ENCODE data around the gene NSD1. TPM values are rescaled to one million over a fixed set of nuclear protein-coding genes. Genes with fewer than 3 reads are reported as not detected.
"Not testable (repeated sequence)": the region's sequence is repeated elsewhere in the genome, so short reads cannot be mapped to it uniquely, and the experiment has no call there.

NSD1 gene
- polyA plus RNA-seq, 3 donors, result 7.1 to 8.7 (median 8.3) TPM

DNA sequence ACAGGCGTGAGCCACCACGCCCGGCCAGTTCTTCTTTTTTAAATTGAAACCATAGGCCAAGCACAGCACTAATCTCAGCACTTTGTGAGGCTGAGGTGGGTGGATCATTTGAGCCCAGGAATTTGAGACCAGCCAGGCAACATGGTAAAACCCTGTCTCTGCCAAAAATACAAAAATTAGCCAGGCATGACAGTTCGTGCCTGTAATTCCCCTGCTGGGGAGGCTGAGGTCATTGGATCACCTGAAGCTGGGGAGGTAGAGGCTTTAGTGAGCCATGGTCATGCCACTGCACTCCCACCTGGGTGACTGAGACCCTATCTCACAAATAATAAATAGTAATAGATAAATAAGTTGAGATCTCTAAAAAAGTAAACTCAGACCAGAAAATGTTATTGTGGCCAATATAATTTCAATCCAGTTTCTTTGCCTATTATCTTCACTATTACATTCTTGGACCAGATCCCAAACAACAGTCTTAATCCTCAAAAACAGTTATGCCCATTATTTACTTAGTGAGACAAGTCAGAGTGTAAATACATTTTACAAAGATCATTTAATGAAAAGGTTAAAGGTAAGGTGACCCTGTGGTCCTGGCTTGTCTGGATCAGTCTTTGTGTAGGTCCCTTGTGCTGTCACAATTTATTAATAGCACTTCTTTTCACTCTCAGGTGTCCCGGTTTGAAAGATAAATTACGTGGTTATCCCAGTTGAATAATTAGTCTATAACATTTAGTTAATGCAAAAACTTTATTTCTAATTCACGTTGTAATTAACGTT, 116.4 kb downstream of the NSD1 start:
- WGBS, 3 donors, result 71 to 90% (median 89%) methylated on average over 8 of the region's 8 CpGs
- H3K27ac ChIP-seq (ENCODE audit: low read depth, low read length), result no peak overlapping the region

DNA sequence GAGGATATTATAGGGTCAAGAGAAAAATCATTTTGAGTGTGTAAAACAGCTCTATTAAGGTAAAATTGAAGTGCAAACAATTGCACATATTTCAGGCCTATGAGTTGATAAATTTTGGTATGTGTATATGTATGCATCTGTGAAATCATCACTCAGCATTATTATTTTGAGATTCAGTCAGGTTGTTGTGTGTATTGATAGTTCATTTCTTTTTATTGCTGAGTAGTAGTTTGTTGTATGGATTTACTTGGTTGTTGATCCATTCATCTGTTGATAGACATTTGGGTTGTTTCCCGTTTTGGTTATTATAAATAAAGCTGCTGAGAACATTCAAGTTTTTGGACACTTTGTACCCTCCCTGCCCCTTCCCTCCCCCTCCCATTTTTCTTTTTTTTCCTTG, 119.7 kb downstream of the NSD1 start:
- H3K27ac ChIP-seq (ENCODE audit: low read depth, low read length), result no peak overlapping the region
- WGBS, 3 donors, result 83 to 93% (median 90%) methylated on average over 1 of the region's 1 CpG

DNA sequence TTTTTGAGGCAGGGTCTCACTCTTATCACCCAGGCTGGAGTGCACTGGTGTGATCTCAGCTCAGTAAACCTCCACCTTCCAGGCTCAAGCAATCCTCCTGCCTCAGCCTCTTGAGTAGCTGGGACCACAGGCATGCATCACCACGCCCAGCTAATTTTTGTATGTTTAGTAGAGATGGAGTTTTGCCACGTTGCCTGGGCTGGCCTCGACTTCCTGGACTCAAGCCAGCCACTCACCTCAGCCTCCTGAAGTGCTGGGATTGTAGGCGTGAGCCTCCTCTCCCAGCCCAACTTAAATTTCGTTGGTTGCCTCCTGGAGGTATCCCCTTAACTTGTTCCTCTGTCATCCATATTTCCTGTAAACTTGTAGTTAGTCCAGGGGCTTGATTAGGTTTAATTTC, 122.7 kb downstream of the NSD1 start:
- WGBS, 3 donors, result 50 to 61% (median 55%) methylated on average over 5 of the region's 5 CpGs
- H3K27ac ChIP-seq (ENCODE audit: low read depth, low read length), result no peak overlapping the region

DNA sequence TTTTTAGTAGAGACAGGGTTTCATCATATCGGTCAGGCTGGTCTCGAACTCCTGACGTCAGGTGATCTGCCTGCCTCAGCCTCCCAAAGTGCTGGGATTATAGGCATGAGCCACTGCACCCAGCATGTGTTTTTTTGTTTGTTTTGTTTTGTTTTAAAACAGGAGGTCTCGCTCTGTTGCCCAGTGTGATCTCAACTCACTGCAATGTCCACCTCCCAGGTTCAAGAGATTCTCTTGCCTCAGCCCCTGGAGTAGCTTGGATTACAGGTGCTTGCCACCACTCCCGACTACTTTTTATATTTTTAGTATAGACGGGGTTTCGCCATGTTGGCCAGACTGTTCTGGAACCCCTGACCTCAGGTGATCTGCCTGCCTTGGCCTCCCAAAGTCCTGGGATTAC, 125.1 kb downstream of the NSD1 start:
- not testable (repeated sequence) for H3K27ac ChIP-seq (ENCODE audit: low read depth, low read length)
- WGBS, 3 donors, result 94 to 95% (median 94%) methylated on average over 7 of the region's 7 CpGs

DNA sequence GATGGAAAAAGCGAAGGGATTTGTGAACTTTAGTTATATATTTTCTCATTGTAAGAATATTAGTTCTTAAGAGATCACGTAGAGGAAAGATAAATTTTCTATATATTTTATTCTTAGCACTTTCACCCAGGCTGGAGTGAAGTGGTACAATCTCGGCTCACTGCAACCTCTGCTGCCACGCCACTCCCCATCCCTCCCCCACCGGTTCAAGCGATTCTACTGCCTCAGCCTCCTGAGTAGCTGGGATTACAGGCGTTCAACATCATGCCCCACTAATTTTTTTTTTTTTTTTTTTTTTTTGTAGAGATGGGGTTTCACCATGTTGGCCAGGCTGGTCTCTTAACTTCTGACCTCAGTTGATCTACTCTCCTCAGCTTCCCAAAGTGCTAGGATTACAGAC, 127.4 kb downstream of the NSD1 start:
- no peak overlapping the region for H3K27ac ChIP-seq (ENCODE audit: low read depth, low read length)
- WGBS, 3 donors, result 90 to 93% (median 92%) methylated on average over 7 of the region's 7 CpGs

DNA sequence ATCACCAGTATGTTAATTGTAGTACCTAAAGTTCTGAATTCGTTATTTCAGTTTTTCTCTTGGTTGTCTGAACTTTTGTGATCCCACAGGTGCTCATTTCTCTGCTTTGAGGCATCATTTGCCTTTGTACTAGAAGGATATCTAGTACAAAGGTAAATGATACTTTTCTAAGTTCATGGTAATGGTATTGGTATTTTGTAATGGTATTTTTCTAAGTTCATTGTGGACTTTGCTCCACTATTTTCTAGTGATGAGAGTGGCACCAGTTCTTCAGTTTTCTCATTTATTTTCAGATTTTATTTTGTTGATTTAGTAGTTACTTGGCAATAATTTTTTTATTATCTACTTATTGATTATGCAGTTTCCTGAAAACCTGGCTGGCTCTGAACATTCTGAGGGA, 127.9 kb downstream of the NSD1 start:
- 91 to 94% (median 91%) methylated on average over 1 of the region's 1 CpG for WGBS, 3 donors
- no peak overlapping the region for H3K27ac ChIP-seq (ENCODE audit: low read depth, low read length)

DNA sequence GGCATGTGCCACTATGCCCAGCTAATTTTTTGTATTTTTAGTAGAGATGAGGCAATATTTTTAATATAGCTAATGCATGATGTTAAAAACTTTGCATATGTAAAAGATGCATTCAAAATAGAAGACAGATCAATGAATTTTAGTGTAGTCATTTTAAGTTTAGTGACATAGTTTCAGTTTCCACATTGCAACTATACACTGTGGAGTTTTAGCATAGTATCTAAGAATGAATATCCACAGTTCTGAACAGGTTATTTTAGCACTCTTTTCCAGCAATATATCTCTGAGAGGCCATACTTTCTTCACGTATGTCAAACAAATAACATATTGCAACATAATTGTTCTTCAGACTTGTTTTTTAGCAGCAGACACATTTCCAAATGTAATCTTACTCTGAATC, 130.6 kb downstream of the NSD1 start:
- no peak overlapping the region for H3K27ac ChIP-seq (ENCODE audit: low read depth, low read length)
- WGBS, 3 donors, result 72 to 88% (median 84%) methylated on average over 1 of the region's 1 CpG

DNA sequence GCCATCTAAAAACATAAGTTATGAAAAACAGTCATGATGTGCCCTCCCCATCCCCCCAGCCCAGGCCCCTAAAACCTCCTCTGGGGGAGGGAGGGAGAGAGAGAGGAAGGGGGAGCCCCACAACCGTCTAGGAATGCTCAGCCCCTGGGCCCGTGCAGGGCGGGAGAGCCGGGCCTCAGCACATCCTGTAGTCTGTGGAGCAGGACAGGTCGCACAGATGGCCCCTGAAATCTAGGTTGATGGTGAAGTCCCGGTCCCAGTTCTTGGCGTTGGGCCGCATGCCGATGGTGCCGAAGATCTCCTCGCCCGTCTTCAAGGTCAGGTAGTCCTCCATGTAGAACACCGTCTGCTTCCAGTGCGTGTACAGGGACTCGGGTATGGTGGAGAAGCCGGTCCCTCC, 131.8 kb downstream of the NSD1 start:
- H3K27ac ChIP-seq (ENCODE audit: low read depth, low read length), result no peak overlapping the region
- 93 to 95% (median 93%) methylated on average over 16 of the region's 16 CpGs for WGBS, 3 donors

DNA sequence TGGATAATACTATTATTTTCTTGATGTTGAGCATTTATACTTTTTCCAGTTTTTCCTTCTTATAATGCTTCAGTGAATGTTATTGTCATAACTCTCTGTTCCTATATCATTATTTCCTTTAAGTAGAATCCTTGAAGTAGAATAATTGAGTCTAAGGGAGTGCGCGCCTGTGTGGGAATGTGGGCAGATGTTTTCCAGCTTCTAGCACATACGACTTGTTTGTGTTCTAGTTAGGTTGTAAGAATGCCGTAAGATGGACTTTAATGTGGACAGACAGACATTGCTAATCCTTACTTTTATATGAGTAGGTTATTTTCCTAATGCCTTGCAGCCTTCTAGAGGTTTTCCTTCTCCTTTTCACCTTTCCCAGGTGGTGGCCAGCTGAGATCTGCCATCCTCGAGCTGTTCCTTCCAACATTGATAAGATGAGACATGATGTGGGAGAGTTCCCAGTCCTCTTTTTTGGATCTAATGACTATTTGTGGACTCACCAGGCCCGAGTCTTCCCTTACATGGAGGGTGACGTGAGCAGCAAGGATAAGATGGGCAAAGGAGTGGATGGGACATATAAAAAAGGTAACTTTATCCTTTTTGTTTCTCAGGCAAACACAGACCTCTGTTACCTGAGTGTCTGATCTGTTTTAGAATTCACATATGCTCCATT, 135.8 kb downstream of the NSD1 start:
- WGBS, 3 donors, result 45 to 96% (median 95%) methylated on average over 7 of the region's 7 CpGs
- H3K27ac ChIP-seq (ENCODE audit: low read depth, low read length), result no peak overlapping the region

DNA sequence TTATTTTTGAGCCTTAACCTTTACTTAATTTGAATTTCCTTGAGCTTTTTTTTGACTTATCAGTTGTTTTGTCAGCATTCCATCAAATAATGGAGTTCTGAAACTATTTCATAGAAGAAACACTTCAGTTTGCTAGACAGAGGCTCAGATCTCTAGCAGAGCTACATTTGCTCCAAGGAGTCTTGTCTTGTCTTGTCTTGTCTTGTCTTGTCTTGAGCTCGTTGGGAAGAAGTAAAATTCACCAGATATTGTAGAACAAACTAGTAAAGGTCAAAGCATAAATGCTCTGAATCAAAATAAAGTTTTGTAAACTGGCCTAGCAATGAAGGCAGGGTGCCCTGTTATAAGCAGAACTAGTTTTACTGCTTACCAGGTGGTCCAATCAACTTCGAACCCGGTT, 136.4 kb downstream of the NSD1 start:
- H3K27ac ChIP-seq (ENCODE audit: low read depth, low read length), result no peak overlapping the region
- 72 to 95% (median 89%) methylated on average over 3 of the region's 3 CpGs for WGBS, 3 donors

DNA sequence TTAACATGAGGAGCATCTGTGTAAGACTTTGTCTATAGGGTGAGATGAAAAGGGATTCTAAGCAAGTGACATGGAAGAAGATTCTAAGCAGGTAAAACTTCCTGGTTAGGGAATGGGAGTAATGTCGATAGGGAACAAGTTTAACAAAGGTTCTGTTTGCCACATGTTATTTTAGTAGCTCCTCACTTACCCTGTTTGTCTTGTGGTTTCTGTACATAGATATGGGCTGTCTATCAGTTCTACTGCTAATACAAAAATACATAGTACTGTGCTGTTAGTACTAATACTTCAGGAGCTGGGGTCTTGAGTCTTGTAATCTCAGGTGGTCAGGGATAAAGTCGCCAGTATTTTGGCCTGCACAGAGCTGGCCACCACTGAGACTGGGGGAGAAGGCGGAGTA, 137.1 kb downstream of the NSD1 start:
- H3K27ac ChIP-seq (ENCODE audit: low read depth, low read length), result no peak overlapping the region
- 74 to 95% (median 94%) methylated on average over 3 of the region's 3 CpGs for WGBS, 3 donors

DNA sequence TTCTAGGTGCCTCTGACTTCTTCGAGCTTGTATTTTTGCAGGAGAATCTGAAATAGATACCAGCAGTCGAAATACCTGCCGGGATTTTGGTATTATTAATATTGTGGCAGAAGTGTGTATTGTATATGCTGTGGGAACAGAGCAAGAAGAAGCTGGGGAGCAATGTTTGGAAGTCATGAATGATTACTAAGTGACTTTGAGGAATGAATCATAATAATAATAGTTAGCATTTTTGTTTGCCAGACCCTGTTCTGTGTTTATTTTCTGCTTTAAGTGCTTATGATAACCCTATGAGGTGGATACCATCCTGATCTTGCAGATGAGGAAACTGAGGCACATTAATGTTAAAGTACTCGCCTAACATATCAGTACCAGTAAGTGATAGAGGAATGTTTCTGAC, 137.5 kb downstream of the NSD1 start:
- 83 to 96% (median 95%) methylated on average over 4 of the region's 4 CpGs for WGBS, 3 donors

DNA sequence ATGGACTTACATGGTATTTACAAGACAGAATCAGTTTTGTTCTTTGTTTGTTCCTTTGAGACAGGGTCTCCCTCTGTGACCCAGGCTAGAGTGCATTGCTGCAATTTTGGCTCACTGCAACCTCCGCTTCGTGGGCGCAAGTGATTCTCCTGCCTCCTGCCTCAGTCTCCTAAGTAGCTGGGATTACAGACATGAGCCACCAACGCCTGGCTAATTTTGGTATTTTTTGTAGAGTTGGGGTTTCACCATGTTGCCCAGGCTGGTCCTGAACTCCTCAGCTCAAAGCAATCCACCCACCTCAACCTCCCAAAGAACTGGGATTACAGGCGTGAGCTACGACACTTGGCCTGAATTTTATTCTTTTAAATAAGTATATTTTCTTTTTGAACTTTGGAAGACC, 142.3 kb downstream of the NSD1 start:
- 86 to 94% (median 90%) methylated on average over 6 of the region's 6 CpGs for WGBS, 3 donors
- no peak overlapping the region for H3K27ac ChIP-seq (ENCODE audit: low read depth, low read length)

More for the DNA sequence above, 137.5 kb downstream of the NSD1 start:
- no peak overlapping the region for H3K27ac ChIP-seq (ENCODE audit: low read depth, low read length)

DNA sequence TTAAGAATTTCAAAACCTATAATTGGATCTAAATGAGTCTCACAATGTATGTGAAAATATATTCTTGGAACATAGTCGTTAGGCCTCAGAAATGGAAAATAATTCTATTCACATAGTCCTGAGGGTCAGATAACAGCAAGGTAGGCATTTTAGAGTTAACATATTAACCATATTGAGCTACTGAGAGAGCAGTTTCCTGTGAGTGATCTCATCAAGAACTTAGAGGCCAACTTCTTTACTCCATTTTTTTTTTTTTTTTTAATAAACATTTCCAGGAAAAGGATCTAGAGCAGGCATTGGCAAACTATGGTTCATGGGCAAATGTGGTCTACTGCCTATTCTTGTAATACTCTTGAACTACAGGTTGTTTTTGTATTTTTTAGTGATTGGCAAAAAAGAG, 143.3 kb downstream of the NSD1 start:
- no peak overlapping the region for H3K27ac ChIP-seq (ENCODE audit: low read depth, low read length)
- WGBS, 3 donors, result 61 to 77% (median 64%) methylated on average over 1 of the region's 1 CpG

DNA sequence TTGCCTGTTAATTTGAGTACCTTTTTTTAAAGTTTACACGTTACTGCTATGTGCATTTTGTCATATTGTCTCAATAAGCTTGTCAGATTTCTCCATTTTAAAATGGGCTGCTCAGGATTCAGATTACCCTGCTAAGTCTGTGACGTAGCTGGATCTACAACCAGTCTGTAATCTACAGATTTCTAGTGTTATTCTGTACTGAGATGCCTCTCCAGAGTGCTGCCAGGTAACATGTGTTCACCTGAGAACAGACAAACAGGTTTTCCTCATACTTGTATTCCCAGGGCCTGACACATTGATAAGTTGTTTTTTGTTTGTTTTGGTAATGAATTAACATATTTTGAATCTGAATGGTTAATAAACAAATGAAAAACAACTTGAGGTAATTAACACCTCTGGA, 154.6 kb downstream of the NSD1 start:
- no peak overlapping the region for H3K27ac ChIP-seq (ENCODE audit: low read depth, low read length)
- WGBS, 3 donors, result 33 to 87% (median 86%) methylated on average over 2 of the region's 2 CpGs

DNA sequence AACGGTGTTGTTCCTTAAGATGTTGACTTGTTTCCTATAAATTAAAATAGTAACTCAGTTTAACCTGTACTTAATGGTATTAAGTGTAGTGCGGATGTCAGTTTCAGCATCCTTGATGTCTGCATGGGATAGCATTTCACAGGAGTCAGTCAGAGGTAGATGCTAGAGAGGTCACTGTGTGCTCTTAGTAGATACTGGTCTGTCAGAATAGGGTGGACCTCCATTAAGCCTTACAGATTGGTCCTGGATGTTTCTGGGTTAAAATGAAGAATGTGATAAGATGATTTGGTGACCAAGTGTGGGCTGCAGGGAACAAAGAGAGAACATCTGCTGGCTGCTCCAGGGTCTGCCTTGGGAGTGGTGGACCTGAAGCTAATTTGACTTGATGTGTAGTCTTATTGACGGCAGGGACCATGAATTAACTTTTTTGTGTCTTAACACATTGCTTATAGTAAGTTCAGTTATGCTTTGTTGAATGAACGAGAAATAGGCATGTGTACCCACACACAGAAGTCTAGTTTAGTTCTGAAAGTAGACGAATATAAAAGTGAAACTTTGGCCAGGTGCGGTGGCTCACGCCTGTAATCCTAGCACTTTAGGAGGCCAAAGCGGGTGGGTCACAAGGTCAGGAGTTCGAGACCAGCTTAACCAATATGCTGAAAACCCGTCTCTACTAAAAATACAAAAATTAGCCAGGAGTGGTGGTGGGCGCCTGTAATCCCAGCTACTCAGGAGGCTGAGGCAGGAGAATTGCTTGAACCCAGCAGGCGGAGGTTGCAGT, 157.4 kb downstream of the NSD1 start:
- 92 to 97% (median 96%) methylated on average over 12 of the region's 12 CpGs for WGBS, 3 donors
- no peak overlapping the region for H3K27ac ChIP-seq (ENCODE audit: low read depth, low read length)

DNA sequence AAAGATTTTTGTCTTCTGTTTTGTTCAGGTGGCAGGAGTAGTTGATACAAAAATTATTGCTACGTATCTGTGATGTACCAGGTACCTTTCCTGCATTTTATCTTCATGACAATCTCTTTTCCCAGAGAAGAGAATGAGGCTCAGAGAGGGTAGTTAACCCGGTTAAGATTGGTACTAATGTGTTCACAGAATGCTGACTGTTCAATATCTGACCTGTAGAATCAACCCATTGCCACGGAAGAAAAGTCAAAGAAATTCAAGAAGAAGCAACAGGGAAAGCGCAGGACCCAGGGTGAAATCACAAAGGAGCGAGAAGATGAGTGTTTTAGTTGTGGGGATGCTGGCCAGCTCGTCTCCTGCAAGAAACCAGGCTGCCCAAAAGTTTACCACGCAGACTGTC, 158.2 kb downstream of the NSD1 start:
- H3K27ac ChIP-seq (ENCODE audit: low read depth, low read length), result no peak overlapping the region
- 97 to 98% (median 97%) methylated on average over 7 of the region's 7 CpGs for WGBS, 3 donors

DNA sequence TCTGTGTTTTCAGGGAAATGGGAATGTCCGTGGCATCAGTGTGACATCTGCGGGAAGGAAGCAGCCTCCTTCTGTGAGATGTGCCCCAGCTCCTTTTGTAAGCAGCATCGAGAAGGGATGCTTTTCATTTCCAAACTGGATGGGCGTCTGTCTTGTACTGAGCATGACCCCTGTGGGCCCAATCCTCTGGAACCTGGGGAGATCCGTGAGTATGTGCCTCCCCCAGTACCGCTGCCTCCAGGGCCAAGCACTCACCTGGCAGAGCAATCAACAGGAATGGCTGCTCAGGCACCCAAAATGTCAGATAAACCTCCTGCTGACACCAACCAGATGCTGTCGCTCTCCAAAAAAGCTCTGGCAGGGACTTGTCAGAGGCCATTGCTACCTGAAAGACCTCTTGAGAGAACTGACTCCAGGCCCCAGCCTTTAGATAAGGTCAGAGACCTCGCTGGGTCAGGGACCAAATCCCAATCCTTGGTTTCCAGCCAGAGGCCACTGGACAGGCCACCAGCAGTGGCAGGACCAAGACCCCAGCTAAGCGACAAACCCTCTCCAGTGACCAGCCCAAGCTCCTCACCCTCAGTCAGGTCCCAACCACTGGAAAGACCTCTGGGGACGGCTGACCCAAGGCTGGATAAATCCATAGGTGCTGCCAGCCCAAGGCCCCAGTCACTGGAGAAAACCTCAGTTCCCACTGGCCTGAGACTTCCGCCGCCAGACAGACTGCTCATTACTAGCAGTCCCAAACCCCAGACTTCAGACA, 160.4 kb downstream of the NSD1 start:
- WGBS, 3 donors, result 95 to 96% (median 95%) methylated on average over 12 of the region's 12 CpGs

DNA sequence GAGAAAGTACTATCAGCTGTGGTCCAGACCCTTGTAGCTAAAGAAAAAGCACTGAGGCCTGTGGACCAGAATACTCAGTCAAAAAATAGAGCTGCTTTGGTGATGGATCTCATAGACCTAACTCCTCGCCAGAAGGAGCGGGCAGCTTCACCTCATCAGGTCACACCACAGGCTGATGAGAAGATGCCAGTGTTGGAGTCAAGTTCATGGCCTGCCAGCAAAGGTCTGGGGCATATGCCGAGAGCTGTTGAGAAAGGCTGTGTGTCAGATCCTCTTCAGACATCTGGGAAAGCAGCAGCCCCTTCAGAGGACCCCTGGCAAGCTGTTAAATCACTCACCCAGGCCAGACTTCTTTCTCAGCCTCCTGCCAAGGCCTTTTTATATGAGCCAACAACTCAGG, 161.1 kb downstream of the NSD1 start:
- WGBS, 3 donors, result 89 to 94% (median 94%) methylated on average over 3 of the region's 3 CpGs

More for the DNA sequence above, 160.4 kb downstream of the NSD1 start:
- H3K27ac ChIP-seq (ENCODE audit: low read depth, low read length), result no peak overlapping the region

More for the DNA sequence above, 161.1 kb downstream of the NSD1 start:
- H3K27ac ChIP-seq (ENCODE audit: low read depth, low read length), result no peak overlapping the region
